HepG2 (cell line): Measurements from ENCODE around the gene METRN. TPM values are rescaled to one million over a fixed set of nuclear protein-coding genes. Genes with fewer than 3 reads are reported as not detected.
A peak's percentile ranks its signal among the peaks of the same experiment; 100 is the strongest.

Experiments
- CEBPB ChIP-seq: IDR thresholded peaks from 2 replicates; pipeline ENCODE4 v1.6.1; 2011; ENCODE audit warnings: low read depth, low read length, improper control_type of control experiment, borderline replicate concordance
- CHD4 ChIP-seq: fragments of 200-600 bp; sonication (generic); IDR thresholded peaks from 2 replicates; pipeline ENCODE4 v1.7.0; 2017; ENCODE audit warnings: mild to moderate bottlenecking, low read length, borderline replicate concordance
- FOXO1 ChIP-seq: sonication (generic); formaldehyde crosslinking; IDR thresholded peaks from 2 replicates; pipeline ENCODE4 v1.4.0; 2020; ENCODE audit warnings: missing genetic modification reagents
- GATAD2A ChIP-seq: IDR thresholded peaks from 2 replicates; pipeline ENCODE4 v1.6.1; 2016
- KDM1A ChIP-seq: IDR thresholded peaks from 2 replicates; pipeline ENCODE4 v1.6.1; 2016; ENCODE audit warnings: missing compliant biosample characterization
- PHF20 ChIP-seq: sonication (generic); formaldehyde crosslinking; IDR thresholded peaks from 2 replicates; pipeline ENCODE4 v1.5.0; 2020; ENCODE audit warnings: mild to moderate bottlenecking, missing genetic modification reagents
- RARA ChIP-seq: IDR thresholded peaks from 2 replicates; pipeline ENCODE4 v1.6.1; 2016; ENCODE audit warnings: missing genetic modification reagents, missing compliant biosample characterization
- REPIN1 ChIP-seq: sonication (generic); formaldehyde crosslinking; IDR thresholded peaks from 2 replicates; pipeline ENCODE4 v1.8.0; 2022; ENCODE audit warnings: missing genetic modification reagents, low read depth, mild to moderate bottlenecking, borderline replicate concordance
- SOX5 ChIP-seq: IDR thresholded peaks from 2 replicates; pipeline ENCODE4 v1.6.1; 2016; ENCODE audit warnings: borderline replicate concordance
- SP2 ChIP-seq: sonication (generic); formaldehyde crosslinking; IDR thresholded peaks from 2 replicates; pipeline ENCODE4 v1.5.1; 2020; ENCODE audit warnings: mild to moderate bottlenecking, missing genetic modification reagents
- TCF7 ChIP-seq: sonication (generic); IDR thresholded peaks from 2 replicates; pipeline ENCODE4 v1.6.1; 2016; ENCODE audit warnings: antibody characterized with exemption, low read depth
- ZC3H4 ChIP-seq: sonication (generic); formaldehyde crosslinking; IDR thresholded peaks from 2 replicates; pipeline ENCODE4 v1.4.0; 2020; ENCODE audit warnings: missing genetic modification reagents, borderline replicate concordance
- ZNF337 ChIP-seq: sonication (generic); formaldehyde crosslinking; IDR thresholded peaks from 2 replicates; pipeline ENCODE4 v1.5.1; 2020; ENCODE audit warnings: missing genetic modification reagents, low read depth, mild to moderate bottlenecking, borderline replicate concordance
- ZNF607 ChIP-seq: sonication (generic); formaldehyde crosslinking; IDR thresholded peaks from 2 replicates; pipeline ENCODE4 v1.5.1; 2020; ENCODE audit warnings: missing genetic modification reagents, mild to moderate bottlenecking, borderline replicate concordance
- ZNF776 ChIP-seq: sonication (generic); formaldehyde crosslinking; IDR thresholded peaks from 2 replicates; pipeline ENCODE4 v1.4.0; 2020; ENCODE audit warnings: mild to moderate bottlenecking, missing genetic modification reagents
- polyA plus RNA-seq, 8 experiments: library from polyadenylated mRNA; depleted of rRNA in 3 of 8; stranded (reverse) in 7 of 8; unstranded in 1 of 8; fragments of >200 nt; fragmentation: Illumina TruSeq in 4 of 8; extraction: Trizol in 4 of 8; gene quantifications; 2 replicates each; pipeline versions ENCODE4 v1.2.1 to v1.2.3, GENCODE V29; 2011 to 2016; ENCODE audit warnings: low read depth in 4 of 8, missing spikeins in 1 of 8, mixed read lengths in 1 of 8; ENCODE audit not compliant: insufficient read depth in 1 of 8
- total RNA-seq, 5 experiments: library from RNA; depleted of rRNA; stranded (reverse); fragments of >200 nt; fragmentation: Illumina TruSeq; extraction: Trizol; gene quantifications; 2 replicates each; pipeline ENCODE4 v1.2.3, GENCODE V29; 2016; ENCODE audit warnings: low read depth in 1 of 5
- TF ChIP-seq, protein P1 (sequence below): sonication (generic); IDR thresholded peaks from 2 replicates; pipeline ENCODE4 v1.6.1; 2016; ENCODE audit warnings: low read depth, borderline replicate concordance
- TF ChIP-seq, protein P2 (sequence below): sonication (generic); formaldehyde crosslinking; IDR thresholded peaks from 2 replicates; pipeline ENCODE4 v1.5.0; 2020; ENCODE audit warnings: mild to moderate bottlenecking, missing genetic modification reagents
- TF ChIP-seq, protein P3 (sequence below): sonication (generic); formaldehyde crosslinking; IDR thresholded peaks from 2 replicates; pipeline ENCODE4 v1.5.0; 2020; ENCODE audit warnings: missing genetic modification reagents, mild to moderate bottlenecking, borderline replicate concordance
- TF ChIP-seq, protein P4 (sequence below): sonication (generic); formaldehyde crosslinking; IDR thresholded peaks from 2 replicates; pipeline ENCODE4 v1.4.0; 2020; ENCODE audit warnings: mild to moderate bottlenecking, missing genetic modification reagents, borderline replicate concordance
- TF ChIP-seq, protein P5 (sequence below): sonication (generic); formaldehyde crosslinking; IDR thresholded peaks from 2 replicates; pipeline ENCODE4 v1.5.1; 2020; ENCODE audit warnings: mild to moderate bottlenecking, missing genetic modification reagents, borderline replicate concordance

The METRN gene
- total and polyA plus RNA-seq, 2 of the 13 experiments (the other 11 are each of a cell fraction or from before 2014, with no cell fraction given): 25.5 to 46.1 TPM

DNA sequence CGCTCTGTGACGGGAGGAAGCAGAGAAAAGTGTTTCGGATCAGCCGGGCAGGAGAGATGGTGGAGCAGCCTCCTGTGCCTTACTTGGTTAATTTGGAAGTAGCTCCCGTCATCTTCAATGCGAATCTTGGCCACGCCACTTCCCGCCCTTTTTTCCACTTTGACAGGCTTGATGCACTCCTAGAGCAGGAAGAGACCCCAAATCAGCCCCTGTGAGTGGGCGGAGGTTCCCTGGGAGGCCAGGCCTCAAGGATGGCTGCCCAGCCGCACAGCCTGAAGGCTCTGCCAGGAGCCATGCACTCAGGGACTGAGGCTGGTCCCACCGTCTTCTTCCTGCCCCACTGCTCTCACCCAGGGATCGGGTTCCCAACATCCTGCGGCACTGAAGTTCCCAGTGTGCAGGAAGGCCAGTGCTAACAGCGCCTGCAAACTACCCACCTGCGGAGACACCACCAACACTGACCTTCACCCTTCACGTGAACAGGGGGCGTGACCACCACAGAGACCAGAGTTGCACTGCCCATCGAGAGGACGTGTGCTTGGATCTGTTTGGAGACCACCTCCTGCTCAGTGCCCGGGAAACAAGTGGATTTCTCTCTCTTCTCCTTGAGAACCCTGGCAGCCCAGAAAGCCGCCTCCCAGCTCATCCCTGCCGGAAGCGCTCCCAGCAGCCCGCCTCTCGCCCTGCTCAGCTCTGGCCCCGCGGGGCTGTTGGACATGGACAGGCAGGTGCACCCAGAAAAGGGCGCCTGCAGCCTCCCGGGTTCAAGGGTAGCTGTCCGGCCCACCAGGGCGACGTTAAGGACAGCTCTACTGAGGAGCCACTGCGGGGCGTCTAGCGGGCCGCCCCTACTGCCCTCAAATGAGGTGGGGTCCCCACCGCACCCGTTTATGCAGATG lies 24.9 kb downstream of the METRN start (continued):
- peak; percentile 52; the same call in 1 of the 2 replicates for TF ChIP-seq ZNF607 (CRISPR knock-in tag)
- TF ChIP-seq, protein P1, sequence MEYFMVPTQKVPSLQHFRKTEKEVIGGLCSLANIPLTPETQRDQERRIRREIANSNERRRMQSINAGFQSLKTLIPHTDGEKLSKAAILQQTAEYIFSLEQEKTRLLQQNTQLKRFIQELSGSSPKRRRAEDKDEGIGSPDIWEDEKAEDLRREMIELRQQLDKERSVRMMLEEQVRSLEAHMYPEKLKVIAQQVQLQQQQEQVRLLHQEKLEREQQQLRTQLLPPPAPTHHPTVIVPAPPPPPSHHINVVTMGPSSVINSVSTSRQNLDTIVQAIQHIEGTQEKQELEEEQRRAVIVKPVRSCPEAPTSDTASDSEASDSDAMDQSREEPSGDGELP: no peak
- no peak for TF ChIP-seq ZNF776 (CRISPR knock-in tag)
- TF ChIP-seq, protein P2, sequence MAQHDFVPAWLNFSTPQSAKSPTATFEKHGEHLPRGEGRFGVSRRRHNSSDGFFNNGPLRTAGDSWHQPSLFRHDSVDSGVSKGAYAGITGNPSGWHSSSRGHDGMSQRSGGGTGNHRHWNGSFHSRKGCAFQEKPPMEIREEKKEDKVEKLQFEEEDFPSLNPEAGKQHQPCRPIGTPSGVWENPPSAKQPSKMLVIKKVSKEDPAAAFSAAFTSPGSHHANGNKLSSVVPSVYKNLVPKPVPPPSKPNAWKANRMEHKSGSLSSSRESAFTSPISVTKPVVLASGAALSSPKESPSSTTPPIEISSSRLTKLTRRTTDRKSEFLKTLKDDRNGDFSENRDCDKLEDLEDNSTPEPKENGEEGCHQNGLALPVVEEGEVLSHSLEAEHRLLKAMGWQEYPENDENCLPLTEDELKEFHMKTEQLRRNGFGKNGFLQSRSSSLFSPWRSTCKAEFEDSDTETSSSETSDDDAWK (CRISPR knock-in tag): no peak
- no peak for TF ChIP-seq SOX5 (CRISPR knock-in tag)
- TF ChIP-seq, protein P3, sequence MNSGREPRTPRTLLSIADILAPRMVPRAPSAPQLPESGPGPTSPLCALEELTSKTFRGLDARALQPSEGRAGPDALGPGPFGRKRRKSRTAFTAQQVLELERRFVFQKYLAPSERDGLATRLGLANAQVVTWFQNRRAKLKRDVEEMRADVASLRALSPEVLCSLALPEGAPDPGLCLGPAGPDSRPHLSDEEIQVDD (CRISPR knock-in tag): no peak
- peak; percentile 46 for TF ChIP-seq RARA (CRISPR knock-in tag)
- TF ChIP-seq, protein P4, sequence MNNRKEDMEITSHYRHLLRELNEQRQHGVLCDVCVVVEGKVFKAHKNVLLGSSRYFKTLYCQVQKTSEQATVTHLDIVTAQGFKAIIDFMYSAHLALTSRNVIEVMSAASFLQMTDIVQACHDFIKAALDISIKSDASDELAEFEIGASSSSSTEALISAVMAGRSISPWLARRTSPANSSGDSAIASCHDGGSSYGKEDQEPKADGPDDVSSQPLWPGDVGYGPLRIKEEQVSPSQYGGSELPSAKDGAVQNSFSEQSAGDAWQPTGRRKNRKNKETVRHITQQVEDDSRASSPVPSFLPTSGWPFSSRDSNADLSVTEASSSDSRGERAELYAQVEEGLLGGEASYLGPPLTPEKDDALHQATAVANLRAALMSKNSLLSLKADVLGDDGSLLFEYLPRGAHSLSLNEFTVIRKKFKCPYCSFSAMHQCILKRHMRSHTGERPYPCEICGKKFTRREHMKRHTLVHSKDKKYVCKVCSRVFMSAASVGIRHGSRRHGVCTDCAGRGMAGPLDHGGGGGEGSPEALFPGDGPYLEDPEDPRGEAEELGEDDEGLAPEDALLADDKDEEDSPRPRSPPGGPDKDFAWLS (CRISPR knock-in tag): no peak
- no peak for TF ChIP-seq PHF20
- no peak for TF ChIP-seq CEBPB
- TF ChIP-seq REPIN1: no peak
- TF ChIP-seq KDM1A (CRISPR knock-in tag): no peak
- no peak for TF ChIP-seq CHD4
- peak; percentile 40; the same call in 1 of the 2 replicates for TF ChIP-seq SP2 (CRISPR knock-in tag)
- TF ChIP-seq, protein P5, sequence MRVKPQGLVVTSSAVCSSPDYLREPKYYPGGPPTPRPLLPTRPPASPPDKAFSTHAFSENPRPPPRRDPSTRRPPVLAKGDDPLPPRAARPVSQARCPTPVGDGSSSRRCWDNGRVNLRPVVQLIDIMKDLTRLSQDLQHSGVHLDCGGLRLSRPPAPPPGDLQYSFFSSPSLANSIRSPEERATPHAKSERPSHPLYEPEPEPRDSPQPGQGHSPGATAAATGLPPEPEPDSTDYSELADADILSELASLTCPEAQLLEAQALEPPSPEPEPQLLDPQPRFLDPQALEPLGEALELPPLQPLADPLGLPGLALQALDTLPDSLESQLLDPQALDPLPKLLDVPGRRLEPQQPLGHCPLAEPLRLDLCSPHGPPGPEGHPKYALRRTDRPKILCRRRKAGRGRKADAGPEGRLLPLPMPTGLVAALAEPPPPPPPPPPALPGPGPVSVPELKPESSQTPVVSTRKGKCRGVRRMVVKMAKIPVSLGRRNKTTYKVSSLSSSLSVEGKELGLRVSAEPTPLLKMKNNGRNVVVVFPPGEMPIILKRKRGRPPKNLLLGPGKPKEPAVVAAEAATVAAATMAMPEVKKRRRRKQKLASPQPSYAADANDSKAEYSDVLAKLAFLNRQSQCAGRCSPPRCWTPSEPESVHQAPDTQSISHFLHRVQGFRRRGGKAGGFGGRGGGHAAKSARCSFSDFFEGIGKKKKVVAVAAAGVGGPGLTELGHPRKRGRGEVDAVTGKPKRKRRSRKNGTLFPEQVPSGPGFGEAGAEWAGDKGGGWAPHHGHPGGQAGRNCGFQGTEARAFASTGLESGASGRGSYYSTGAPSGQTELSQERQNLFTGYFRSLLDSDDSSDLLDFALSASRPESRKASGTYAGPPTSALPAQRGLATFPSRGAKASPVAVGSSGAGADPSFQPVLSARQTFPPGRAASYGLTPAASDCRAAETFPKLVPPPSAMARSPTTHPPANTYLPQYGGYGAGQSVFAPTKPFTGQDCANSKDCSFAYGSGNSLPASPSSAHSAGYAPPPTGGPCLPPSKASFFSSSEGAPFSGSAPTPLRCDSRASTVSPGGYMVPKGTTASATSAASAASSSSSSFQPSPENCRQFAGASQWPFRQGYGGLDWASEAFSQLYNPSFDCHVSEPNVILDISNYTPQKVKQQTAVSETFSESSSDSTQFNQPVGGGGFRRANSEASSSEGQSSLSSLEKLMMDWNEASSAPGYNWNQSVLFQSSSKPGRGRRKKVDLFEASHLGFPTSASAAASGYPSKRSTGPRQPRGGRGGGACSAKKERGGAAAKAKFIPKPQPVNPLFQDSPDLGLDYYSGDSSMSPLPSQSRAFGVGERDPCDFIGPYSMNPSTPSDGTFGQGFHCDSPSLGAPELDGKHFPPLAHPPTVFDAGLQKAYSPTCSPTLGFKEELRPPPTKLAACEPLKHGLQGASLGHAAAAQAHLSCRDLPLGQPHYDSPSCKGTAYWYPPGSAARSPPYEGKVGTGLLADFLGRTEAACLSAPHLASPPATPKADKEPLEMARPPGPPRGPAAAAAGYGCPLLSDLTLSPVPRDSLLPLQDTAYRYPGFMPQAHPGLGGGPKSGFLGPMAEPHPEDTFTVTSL (CRISPR knock-in tag): peak; percentile 48; the same call in 1 of the 2 replicates
- no peak for TF ChIP-seq ZNF337 (CRISPR knock-in tag)
- TF ChIP-seq FOXO1: no peak
- no peak for TF ChIP-seq TCF7
- no peak for TF ChIP-seq ZC3H4
- peak; percentile 47 for TF ChIP-seq GATAD2A (CRISPR knock-in tag)
